Measurements from ENCODE around the gene RNF7. TPM values are rescaled to one million over a fixed set of nuclear protein-coding genes. Genes with fewer than 3 reads are reported as not detected.
A peak's percentile ranks its signal among the peaks of the same experiment; 100 is the strongest.

Gene RNF7
- total and polyA plus RNA-seq, 9 of the 15 experiments (the other 6 are each of a cell fraction or from before 2014, with no cell fraction given) = 38.8 to 133 (median 80.5) TPM

- peak; percentile 70 for TF ChIP-seq TFE3 (CRISPR knock-in tag; IDR thresholded peaks at IDR 0.05)
- TF ChIP-seq HCFC1 (IDR thresholded peaks at IDR 0.05; ENCODE audit: low read depth, low read length) = no peak
- TF ChIP-seq NRF1 (conservative IDR thresholded peaks at IDR 0.05 in 1 of 2, IDR thresholded peaks at IDR 0.05 in 1 of 2) = 0 out of 4 replicates have a peak, but pooled peaks have one; percentile 37 to 48
- TF ChIP-seq ETV5 (CRISPR knock-in tag; IDR thresholded peaks at IDR 0.05; ENCODE audit: low read depth) = no peak
- peak; percentile 27; the same call in 1 of the 2 replicates for TF ChIP-seq RAD51 (IDR thresholded peaks at IDR 0.05; ENCODE audit: borderline replicate concordance, low read depth)
- no peak for TF ChIP-seq ZNF133 (CRISPR knock-in tag; IDR thresholded peaks at IDR 0.05)
- TF ChIP-seq THAP7 (CRISPR knock-in tag; IDR thresholded peaks at IDR 0.05) = no peak
Observed at GRCh38 chr3:141795741-141796080, 57.6 kb downstream of the RNF7 start (continued).

GRCh38 chr3:141796081-141796888, 58.2 kb downstream of the RNF7 start:
- H3K27ac ChIP-seq (ENCODE audit: extremely low read depth, low read depth, low read length) = no peak overlapping the region
- no peaks in the 10 kb centered on the region for H3K79me2 ChIP-seq (ENCODE audit: control insufficient read depth, insufficient read depth, low read length)
- peak overlapping the region; percentile 5; the same call in 1 of the 2 replicates for H3K4me2 ChIP-seq (ENCODE audit: insufficient read depth, low read length)
- in situ Hi-C loops (cut with MboI) (no loop called here), intact Hi-C loops (cut with micrococcal nuclease) (no loop called here)
- no peak for DNase-seq (ENCODE audit: extremely low read depth in 1 of 4, low spot score in 3 of 4)
- ATAC-seq = peak; percentile 38
- H3K27me3 ChIP-seq (ENCODE audit: control insufficient read depth in 2 of 2, insufficient read depth in 2 of 2, low read length in 2 of 2) = no peaks in the 10 kb centered on the region
- no peaks in the 10 kb centered on the region for H3K36me3 ChIP-seq (ENCODE audit: control insufficient read depth, insufficient read depth, low read length)
- CTCF ChIA-PET (ENCODE audit: low intra/inter-chr PET ratio) = no interaction called here
- 48% methylated on average over 11 of the region's 11 CpGs for WGBS (ENCODE audit: insufficient coverage, low coverage, missing lambda C conversion rate)
- H2AFZ ChIP-seq (ENCODE audit: low read depth, low read length) = peak overlapping the region; percentile 53
- H3K9me3 ChIP-seq (replicated peaks; ENCODE audit: control insufficient read depth, insufficient read depth, low read depth, low read length) = peaks cover 2% of the 10 kb centered on the region; the same call in 1 of the 2 replicates
- H4K20me1 ChIP-seq (replicated peaks; ENCODE audit: control insufficient read depth, insufficient read depth, low read length) = no peaks in the 10 kb centered on the region
- no peak for FAIRE-seq
- no TSS peak for BruUV-seq (replicated peaks)
- H3K9ac ChIP-seq (ENCODE audit: insufficient read depth in 1 of 2, low read depth in 2 of 2, low read length in 2 of 2) = peak overlapping the region in 1 of 2 experiments; percentile 69; a peak in 1 of 4 replicates
- H3K4me1 ChIP-seq (replicated peaks in 1 of 2; ENCODE audit: control insufficient read depth in 2 of 2, insufficient read depth in 2 of 2, low read length in 2 of 2) = peaks cover 8 to 20% of the 10 kb centered on the region in 2 experiments; a peak in 4 of 5 replicates
- H3K9me1 ChIP-seq (ENCODE audit: control insufficient read depth, insufficient read depth, low read length) = no peaks in the 10 kb centered on the region
- H3K4me3 ChIP-seq = no peak overlapping the region
- POLR2A ChIA-PET = interaction anchor here (0.8 kb wide), 1 partner anchor 27 kb away, joined by 3 read pairs; no protein-coding TSS in a partner anchor
- TF ChIP-seq CREM (IDR thresholded peaks at IDR 0.05; ENCODE audit: low read depth) = 0 out of 2 replicates have a peak, but pooled peaks have one; percentile 15
- no peak for TF ChIP-seq CREB1 (IDR thresholded peaks at IDR 0.05)
- TF ChIP-seq CREB1 (CRISPR knock-in tag; IDR thresholded peaks at IDR 0.05) = 0 out of 2 replicates have a peak, but pooled peaks have one; percentile 26
- peak in 1 of 2 experiments; percentile 6; a peak in 2 of 4 replicates for TF ChIP-seq NRF1 (conservative IDR thresholded peaks at IDR 0.05 in 1 of 2, IDR thresholded peaks at IDR 0.05 in 1 of 2)
- TF ChIP-seq USF1 (CRISPR knock-in tag; IDR thresholded peaks at IDR 0.05) = 0 out of 2 replicates have a peak, but pooled peaks have one; percentile 20
- 0 out of 2 replicates have a peak, but pooled peaks have one; percentile 10 for TF ChIP-seq ATF3 (IDR thresholded peaks at IDR 0.05)
- TF ChIP-seq ATF3 (CRISPR knock-in tag; conservative IDR thresholded peaks at IDR 0.05) = no peak
- TF ChIP-seq DPF2 (IDR thresholded peaks at IDR 0.05) = no peak
- no peak for TF ChIP-seq ZEB2 (IDR thresholded peaks at IDR 0.05)
- TF ChIP-seq CEBPB (tag; IDR thresholded peaks at IDR 0.05) = peak; percentile 76

Measured in K562 (cell line).